DOHH2 (cell line): ENCODE measurements around the gene ADRA2B.

Experiments
- H3F3A ChIP-seq: fragments of 200-600 bp; sonication (generic), shearing (Covaris generic); 2 replicates; pipeline ENCODE4 v1.6.0; 2016; ENCODE audit warnings: antibody characterized with exemption, mild to moderate bottlenecking; ENCODE audit not compliant: control insufficient read depth, insufficient read depth
- H3K27ac ChIP-seq: fragments of 200-600 bp; sonication (generic); 2 replicates; pipeline ENCODE4 v1.5.1; 2014; ENCODE audit warnings: low read depth, mild to moderate bottlenecking, low read length, moderate library complexity
- H3K27me3 ChIP-seq: fragments of 200-600 bp; sonication (generic); 2 replicates; pipeline ENCODE4 v1.6.1; 2014; ENCODE audit warnings: mild to moderate bottlenecking, low read length, mixed read lengths; ENCODE audit not compliant: control insufficient read depth
- H3K36me3 ChIP-seq: fragments of 200-600 bp; sonication (generic); 2 replicates; pipeline ENCODE4 v1.6.1; 2014; ENCODE audit warnings: mild to moderate bottlenecking, low read length, moderate library complexity, mixed read lengths; ENCODE audit not compliant: control insufficient read depth
- H3K4me1 ChIP-seq: fragments of 200-600 bp; sonication (generic); 2 replicates; pipeline ENCODE4 v1.6.1; 2014; ENCODE audit warnings: mild to moderate bottlenecking, low read length, mixed read lengths; ENCODE audit not compliant: control insufficient read depth
- H3K4me2 ChIP-seq: fragments of 200-600 bp; sonication (generic); 2 replicates; pipeline ENCODE4 v1.6.0; 2014; ENCODE audit warnings: mild to moderate bottlenecking, low read length, moderate library complexity
- H3K4me3 ChIP-seq: fragments of 200-600 bp; sonication (generic); 2 replicates; pipeline ENCODE4 v1.5.1; 2014; ENCODE audit warnings: mild to moderate bottlenecking, low read length, mixed read lengths
- H3K79me2 ChIP-seq: fragments of 200-600 bp; sonication (generic); 2 replicates; pipeline ENCODE4 v1.6.1; 2014; ENCODE audit warnings: mild to moderate bottlenecking, low read length, mixed read lengths; ENCODE audit not compliant: control insufficient read depth
- H3K9me2 ChIP-seq: fragments of 200-600 bp; sonication (generic); replicated peaks from 2 replicates; pipeline ENCODE4 v1.6.1; 2014; ENCODE audit warnings: mild to moderate bottlenecking, low read length, mixed read lengths; ENCODE audit not compliant: control insufficient read depth
- H3K9me3 ChIP-seq: fragments of 200-600 bp; sonication (generic); 2 replicates; pipeline ENCODE4 v1.6.1; 2014; ENCODE audit warnings: antibody characterized with exemption, low read length, mixed read lengths; ENCODE audit not compliant: control insufficient read depth, insufficient read depth
- H4K20me1 ChIP-seq: fragments of 200-600 bp; sonication (generic); 2 replicates; pipeline ENCODE4 v1.6.0; 2014; ENCODE audit warnings: low read depth, mild to moderate bottlenecking, antibody characterized with exemption, low read length, moderate library complexity; ENCODE audit not compliant: control insufficient read depth, insufficient read depth
- EZH2phosphoT487 ChIP-seq: fragments of 200-600 bp; sonication (generic); IDR thresholded peaks from 2 replicates; pipeline ENCODE4 v1.6.1; 2017; ENCODE audit warnings: borderline replicate concordance, mild to moderate bottlenecking, antibody characterized with exemption, low read length, moderate library complexity, mixed read lengths
- TF ChIP-seq, protein P1 (sequence below): fragments of 200-600 bp; sonication (generic); IDR thresholded peaks from one replicate; pipeline ENCODE4 v1.5.1; 2014; ENCODE audit warnings: antibody characterized with exemption, mild to moderate bottlenecking, low read depth, low read length; ENCODE audit not compliant: poor library complexity, severe bottlenecking

The ADRA2B gene

GRCh38 chr2:96135171-96135570 is 18.8 kb upstream of the ADRA2B start:
- H3K79me2 ChIP-seq: no peaks in the 10 kb centered on the region
- H3K4me2 ChIP-seq: no peak overlapping the region
- no peaks in the 10 kb centered on the region for H3K9me2 ChIP-seq
- no peaks in the 10 kb centered on the region for H3K36me3 ChIP-seq
- no peaks in the 10 kb centered on the region for H3K27me3 ChIP-seq
- TF ChIP-seq, protein P1, sequence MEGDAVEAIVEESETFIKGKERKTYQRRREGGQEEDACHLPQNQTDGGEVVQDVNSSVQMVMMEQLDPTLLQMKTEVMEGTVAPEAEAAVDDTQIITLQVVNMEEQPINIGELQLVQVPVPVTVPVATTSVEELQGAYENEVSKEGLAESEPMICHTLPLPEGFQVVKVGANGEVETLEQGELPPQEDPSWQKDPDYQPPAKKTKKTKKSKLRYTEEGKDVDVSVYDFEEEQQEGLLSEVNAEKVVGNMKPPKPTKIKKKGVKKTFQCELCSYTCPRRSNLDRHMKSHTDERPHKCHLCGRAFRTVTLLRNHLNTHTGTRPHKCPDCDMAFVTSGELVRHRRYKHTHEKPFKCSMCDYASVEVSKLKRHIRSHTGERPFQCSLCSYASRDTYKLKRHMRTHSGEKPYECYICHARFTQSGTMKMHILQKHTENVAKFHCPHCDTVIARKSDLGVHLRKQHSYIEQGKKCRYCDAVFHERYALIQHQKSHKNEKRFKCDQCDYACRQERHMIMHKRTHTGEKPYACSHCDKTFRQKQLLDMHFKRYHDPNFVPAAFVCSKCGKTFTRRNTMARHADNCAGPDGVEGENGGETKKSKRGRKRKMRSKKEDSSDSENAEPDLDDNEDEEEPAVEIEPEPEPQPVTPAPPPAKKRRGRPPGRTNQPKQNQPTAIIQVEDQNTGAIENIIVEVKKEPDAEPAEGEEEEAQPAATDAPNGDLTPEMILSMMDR: no peak
- TF ChIP-seq EZH2phosphoT487: no peak
- no peaks in the 10 kb centered on the region for H4K20me1 ChIP-seq
- no peaks in the 10 kb centered on the region for H3K9me3 ChIP-seq
- H3K27ac ChIP-seq: no peak overlapping the region
- peaks cover 3% of the 10 kb centered on the region; the same call in 1 of the 2 replicates for H3F3A ChIP-seq
- no peak overlapping the region for H3K4me3 ChIP-seq
- H3K4me1 ChIP-seq: no peaks in the 10 kb centered on the region

DNA sequence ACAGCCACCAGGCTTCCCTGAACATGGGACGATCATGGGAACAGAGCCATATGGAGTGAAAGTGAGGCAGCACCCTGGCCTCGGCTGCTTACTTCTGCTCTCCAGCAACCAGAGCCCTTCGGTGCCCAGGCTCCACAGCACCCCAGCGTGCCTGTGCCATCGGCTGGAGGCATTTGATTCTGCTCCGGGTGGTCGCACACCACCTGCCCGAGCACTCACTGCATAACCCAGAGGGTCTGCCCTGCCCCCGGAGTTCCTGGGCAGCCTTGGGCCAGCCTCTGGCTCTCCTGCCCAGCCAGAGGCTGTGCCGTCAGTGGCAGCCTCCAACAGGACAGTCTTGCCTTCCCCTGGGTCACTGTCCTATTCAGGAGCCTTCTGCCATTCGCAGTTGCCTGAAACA is 18.1 kb upstream of the ADRA2B start:
- Histone ChIP-seq H3K36me3 (no peaks in the 10 kb centered on the region), H3K4me2 (no peak overlapping the region), H4K20me1 (no peaks in the 10 kb centered on the region), H3K9me2 (no peaks in the 10 kb centered on the region), H3K9me3 (no peaks in the 10 kb centered on the region), H3K4me1 (no peaks in the 10 kb centered on the region), H3K79me2 (no peaks in the 10 kb centered on the region), H3F3A (no peaks in the 10 kb centered on the region), H3K27ac (no peak overlapping the region), H3K4me3 (no peak overlapping the region), H3K27me3 (no peaks in the 10 kb centered on the region)
- TF ChIP-seq EZH2phosphoT487: no peak
- TF ChIP-seq, protein P1: no peak

GRCh38 chr2:96131813-96132745 is 15.7 kb upstream of the ADRA2B start:
- Histone ChIP-seq H3K27me3 (no peaks in the 10 kb centered on the region), H3F3A (no peaks in the 10 kb centered on the region), H3K79me2 (no peaks in the 10 kb centered on the region), H3K9me3 (no peaks in the 10 kb centered on the region), H3K4me1 (no peaks in the 10 kb centered on the region), H3K9me2 (no peaks in the 10 kb centered on the region), H3K4me3 (no peak overlapping the region), H3K27ac (no peak overlapping the region), H4K20me1 (no peaks in the 10 kb centered on the region), H3K4me2 (no peak overlapping the region), H3K36me3 (no peaks in the 10 kb centered on the region)
- TF ChIP-seq, protein P1: no peak
- TF ChIP-seq EZH2phosphoT487: no peak
